Measurements from ENCODE around the gene SLC12A9.
"Not testable (repeated sequence)": the region's sequence is repeated elsewhere in the genome, so short reads cannot be mapped to it uniquely, and the experiment has no call there.

Gene SLC12A9

DNA sequence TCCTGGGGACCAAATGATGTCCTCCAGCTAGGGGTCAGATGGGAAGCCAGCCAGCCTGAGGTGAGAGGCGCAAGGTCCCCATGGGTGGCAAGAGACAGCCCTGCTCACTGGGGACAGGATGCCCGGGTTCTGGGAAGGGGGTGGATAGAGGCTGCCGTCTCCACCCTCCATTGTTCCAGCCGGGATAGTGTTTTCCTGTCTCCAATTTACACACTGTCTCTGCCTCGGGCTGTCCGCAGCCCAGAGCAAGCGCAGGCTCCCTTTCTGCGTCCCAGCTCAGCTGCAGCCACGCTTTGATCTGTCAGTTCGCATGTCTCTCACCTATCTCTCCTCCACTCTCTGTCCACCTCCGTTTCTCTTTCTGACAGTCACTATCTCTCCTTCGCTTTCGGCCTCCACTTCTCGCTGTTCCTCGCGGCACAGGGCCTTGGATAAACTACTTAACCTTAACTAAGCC is 27.3 kb upstream of the SLC12A9 start:
- DNase-seq (ENCODE audit: low read depth in 1 of 2, low spot score in 1 of 2), result no peak

DNA sequence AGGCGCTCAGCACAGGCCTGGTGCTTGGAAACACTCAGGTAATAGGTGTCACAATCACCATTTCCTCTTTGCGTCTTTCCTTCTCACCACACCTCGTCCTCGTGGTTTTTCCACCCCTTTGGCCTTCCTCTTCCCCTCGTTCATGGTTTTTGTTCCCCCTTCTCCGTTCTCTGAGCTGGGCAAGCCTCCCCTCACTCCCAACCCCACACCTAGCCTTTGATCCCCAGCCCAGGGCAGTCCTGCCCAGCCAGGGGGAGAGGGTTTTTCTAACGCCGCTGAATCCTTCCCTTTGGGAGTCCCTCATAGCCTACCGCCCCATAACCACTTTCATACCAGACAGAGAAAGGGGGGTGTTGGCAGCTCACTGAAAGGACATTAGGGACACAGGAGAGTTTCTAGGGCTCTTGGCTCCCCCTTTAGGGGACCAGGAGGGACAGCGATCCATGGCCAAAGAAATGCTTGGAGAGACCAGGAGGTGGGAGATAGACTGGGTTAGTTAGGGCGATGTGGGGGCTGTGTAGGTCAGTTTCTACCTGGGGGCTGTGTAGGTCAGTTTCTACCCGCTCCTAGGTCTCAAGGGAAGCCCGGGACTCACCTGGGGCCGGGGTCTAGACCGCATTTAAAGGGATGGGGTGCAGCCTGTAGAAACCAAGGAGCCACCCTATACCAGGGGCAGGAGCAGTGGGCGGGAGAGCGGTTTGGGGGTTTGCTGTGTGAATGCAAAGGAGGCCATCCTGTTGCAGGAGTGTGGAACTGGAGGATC is 26.6 kb upstream of the SLC12A9 start:
- DNase-seq (ENCODE audit: low read depth in 1 of 2, low spot score in 1 of 2), result no peak

DNA sequence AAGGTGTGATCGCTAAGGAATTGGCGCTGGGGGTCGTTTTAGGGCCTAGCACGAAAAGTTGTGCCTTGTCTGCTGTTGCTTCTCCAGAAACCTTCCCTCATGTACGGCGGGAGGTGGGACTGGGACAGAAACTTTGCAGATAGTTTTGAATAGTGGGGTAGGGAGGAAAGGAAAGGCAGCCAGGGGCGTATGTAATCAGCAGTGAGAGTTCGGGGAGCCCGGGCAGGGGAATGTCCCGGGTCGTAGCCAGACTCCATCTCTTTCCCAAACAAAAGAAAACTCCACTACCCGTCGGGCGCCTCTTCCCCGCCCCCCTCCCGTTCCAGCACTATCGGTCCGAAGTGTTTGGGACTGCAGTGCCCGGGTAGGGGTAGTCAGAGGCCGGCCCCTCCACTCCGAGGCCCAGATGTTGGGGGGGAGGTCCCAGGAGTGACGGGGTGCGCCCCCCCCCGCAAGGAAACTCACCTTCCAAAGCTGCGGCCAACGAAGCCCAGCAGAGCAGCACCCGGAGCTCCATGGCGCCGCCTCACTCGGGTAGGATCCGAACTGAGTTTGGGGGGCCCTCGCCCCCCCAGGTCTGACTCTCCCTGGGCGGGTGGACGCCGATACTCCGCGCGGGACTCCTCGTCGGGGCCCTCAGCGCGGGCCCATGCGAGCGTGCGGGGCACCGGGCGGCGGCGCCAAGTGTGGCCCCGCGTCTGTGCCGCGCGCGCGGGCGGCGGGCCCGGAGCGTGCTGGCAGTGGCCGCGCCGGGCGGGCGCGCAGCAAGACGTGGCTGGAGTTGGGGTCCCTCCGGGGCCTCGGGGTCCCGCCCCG is 25.8 kb upstream of the SLC12A9 start:
- DNase-seq (ENCODE audit: low read depth in 1 of 2, low spot score in 1 of 2), result no peak

DNA sequence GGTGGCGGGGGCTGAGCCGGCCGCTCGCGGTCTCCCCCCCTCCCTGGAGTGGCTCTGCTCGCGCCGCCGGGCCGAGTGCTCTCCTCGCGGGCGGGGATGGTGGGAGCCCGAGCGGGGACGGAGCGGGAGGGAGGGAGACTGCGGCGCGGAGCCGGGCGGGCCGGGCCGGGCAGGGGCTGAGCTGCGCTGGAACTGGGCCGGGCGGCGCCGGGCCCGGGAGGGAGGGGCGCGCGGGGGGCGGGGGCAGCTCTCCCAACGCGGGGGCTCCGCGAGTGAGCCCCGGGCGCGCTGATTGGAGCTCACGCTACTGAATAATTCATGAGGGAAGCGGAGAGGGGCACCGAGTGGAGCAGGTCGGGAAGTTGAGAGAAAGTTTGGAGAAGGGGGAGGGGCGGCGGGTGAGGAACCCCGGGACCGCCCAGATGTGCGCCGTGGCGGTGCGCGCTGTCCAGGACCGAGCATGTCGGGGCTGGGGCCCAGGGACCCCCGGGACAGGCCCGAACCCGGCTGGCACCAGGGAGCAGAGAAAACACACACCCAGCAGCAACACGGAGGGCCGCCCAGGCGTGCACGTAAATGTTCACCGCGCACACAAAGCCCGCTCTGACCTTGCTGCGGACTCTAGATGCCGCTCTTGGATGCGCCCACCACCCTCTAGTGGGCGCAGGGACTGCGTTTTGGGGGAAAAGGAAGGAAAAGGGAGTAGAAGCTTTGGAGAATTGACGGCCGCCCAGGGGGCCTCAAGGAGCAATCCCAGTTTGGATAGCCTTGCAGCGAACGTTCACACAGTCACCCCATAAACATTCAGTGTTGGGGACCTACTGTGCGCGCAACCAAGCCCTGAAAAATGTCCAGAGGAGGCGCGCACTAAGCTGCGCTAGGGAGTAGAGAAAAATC is 24.9 kb upstream of the SLC12A9 start, which contains the start of gene EPHB4:
TSS of gene EPHB4 (minus strand) at position 194 of the 897 bp plus-strand sequence. CDS start 493 bp downstream, outside the sequence.
- DNase-seq (ENCODE audit: low read depth in 1 of 2, low spot score in 1 of 2), result no peak

DNA sequence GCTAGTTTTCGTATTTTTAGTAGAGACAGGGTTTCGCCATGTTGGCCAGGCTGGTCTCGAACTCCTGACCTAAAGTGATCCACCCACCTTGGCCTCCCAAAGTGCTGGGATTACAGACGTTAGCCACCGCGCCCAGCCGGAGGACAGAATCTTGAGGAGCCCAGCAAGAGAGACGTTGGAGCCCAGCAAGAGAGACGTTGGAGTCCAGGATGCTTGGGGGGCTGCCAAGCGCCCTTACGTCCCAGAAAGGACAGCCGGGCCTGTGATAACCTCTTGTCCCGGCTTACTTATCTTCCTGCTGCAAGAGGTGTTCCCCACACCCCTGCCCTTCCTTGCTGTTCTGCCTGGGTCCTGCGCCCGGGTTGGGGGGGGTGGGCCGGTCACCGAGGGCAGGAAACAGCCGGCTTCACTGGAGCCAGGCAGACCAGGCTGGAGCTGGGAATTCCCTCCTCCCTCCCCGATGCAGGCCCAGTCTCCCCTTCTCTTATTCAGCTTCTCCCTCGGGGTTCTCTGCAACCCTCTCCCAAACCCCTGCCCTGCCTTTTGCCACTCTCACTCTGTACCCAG is 23.3 kb upstream of the SLC12A9 start:
- DNase-seq (ENCODE audit: low read depth in 1 of 2, low spot score in 1 of 2), result no peak

DNA sequence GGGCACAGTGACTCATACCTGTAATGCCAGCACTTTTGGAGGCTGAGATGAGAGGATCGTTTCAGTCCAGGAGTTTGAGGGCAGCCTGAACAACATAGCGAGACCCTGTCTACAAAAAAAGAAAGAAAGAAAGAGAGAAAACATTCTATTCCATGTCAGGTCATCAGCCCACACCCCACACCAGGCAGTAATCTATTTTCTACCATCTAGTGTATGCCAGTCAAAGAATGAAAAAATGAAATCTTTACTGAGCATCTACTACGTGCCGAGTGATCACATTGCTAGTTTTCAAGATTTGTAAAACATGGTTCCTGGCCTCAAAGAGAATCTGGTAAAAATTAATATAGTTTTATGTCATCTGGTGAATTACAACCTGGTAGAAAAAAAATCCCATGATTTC is 22.1 kb upstream of the SLC12A9 start:
- DNase-seq (ENCODE audit: low read depth in 1 of 2, low spot score in 1 of 2), result no peak

DNA sequence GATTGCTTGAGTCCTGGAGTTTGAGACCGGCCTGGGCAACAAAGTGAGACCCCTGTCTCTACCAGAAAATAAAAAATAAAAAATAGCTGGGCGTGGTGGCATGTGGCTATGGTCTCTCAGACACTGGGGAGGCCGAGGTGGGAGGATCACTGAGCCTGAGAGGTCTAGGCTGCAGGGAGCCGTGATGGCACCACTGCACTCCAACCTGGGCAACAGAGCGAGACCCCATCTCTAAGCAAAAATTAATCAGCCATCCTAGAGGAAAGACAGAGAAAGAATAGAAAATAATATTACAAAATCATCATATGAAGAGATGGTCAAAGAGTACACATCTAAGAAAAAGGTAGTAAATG is 20.3 kb upstream of the SLC12A9 start:
- no peak for DNase-seq (ENCODE audit: low read depth in 1 of 2, low spot score in 1 of 2)

DNA sequence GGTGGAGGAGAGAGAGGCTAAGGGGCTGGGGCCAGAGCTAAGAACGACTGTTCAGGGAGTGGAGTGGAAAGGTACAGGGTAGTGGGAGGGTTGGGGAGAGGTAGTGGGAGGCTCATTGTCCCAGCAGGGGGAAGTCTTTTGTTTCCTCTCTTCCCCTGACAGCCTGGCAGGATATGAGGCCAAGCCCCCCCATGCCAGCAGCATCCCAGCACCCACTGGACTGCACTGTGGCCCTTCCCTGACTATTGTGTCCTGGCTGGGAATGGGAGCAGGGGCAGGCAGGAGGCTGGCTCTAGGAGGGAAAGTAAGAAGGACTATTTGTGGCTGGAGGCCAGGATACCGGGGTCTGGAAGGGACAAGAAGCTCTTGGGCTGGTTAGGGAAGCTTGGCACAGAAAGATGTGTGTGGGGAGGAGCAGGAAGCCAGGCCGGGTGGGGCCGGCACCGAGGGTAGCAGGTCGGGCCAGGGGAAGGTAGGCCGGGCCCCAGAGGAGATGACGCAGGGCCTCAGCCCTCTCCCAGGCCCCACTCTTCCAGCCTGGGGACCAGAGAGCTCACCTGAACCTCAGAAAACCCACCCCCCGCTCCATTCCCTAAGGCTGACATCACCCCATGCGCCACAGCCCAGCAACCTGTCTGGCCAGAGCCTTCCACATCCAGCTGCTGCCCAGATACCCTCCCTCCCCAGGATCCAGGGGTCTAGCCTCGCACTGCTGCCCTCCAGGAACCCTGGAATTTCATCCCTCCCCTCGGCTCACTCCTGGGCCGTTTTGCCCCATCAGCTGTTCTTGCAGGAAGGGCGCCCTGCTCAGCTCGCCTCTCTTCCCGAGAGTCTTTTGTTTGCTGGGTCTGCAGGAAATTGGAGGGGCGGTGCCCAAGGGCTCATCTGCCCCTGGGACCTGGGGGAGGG is 16.4 kb upstream of the SLC12A9 start:
- no peak for DNase-seq (ENCODE audit: low read depth in 1 of 2, low spot score in 1 of 2)

DNA sequence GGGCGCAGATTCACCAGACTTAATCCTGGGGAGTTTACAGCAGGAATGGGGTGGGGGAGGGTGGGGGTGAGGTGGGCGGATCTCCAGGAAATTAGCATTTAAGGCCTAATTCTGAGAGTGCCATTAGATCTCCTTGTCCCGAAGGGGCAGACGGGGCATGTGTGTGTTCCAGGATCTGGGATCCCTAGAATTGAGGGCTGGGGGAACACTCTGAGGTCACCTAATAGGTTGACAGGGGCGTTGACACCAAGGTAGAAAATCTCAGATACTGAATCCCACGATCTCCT is 15.8 kb upstream of the SLC12A9 start:
- DNase-seq (ENCODE audit: low read depth in 1 of 2, low spot score in 1 of 2), result no peak

DNA sequence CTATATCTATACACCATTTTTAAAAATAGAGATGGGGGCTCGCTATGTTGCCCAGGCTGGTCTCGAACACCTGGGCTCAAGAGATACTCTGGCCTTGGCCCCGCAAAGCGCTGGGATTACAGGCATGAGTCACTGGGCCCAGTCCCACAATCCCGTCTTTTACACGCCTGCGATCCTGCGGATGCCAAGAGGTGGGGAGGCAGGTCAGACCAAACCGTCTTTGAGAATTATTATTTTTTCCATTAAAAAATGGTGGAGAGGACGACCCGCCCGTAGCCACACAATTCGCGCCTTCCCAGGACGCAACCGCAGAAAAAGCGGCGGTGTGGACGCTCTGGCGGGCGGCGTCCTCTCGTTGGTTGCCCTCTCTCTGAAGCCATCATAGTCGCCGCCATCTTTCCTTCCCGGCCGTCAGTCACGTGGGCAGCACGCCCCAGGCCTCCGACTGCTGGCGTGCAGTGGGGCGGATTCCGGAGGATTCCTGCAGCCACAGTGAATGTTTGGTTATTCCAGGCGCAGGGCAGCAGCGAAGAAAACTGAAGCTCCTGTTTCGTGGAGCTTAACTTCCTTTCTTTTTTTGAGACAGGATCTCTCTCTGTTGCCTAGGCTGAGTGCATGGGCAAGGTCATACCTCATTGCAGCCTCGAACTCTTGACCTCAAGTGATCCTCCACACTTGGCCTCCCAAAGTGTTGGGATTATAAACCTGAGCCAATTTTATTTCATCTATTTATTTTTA is 15.2 kb upstream of the SLC12A9 start:
- peak; percentile 53 to 60 for DNase-seq (ENCODE audit: low read depth in 1 of 2, low spot score in 1 of 2)

DNA sequence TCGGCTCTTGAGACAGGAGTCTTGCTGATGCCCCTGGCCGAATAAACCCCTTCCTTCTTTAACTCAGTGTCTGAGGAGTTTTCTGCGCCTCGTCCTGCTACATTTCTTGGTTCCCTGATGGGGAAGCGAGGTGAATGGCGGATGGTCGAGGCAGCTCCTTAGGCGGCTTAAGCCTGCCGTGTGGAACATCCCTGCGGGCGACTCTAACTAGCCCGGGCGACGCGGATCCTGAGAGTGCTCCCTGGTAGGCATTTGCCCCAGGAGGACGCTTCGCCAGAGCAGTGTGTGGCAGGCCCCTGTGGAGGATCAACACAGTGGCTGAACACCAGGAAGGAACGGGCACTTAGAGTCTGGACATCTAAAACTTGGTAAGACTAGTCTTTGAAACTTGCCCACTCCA is 13.2 kb upstream of the SLC12A9 start:
- DNase-seq (ENCODE audit: low read depth in 1 of 2, low spot score in 1 of 2), result no peak

DNA sequence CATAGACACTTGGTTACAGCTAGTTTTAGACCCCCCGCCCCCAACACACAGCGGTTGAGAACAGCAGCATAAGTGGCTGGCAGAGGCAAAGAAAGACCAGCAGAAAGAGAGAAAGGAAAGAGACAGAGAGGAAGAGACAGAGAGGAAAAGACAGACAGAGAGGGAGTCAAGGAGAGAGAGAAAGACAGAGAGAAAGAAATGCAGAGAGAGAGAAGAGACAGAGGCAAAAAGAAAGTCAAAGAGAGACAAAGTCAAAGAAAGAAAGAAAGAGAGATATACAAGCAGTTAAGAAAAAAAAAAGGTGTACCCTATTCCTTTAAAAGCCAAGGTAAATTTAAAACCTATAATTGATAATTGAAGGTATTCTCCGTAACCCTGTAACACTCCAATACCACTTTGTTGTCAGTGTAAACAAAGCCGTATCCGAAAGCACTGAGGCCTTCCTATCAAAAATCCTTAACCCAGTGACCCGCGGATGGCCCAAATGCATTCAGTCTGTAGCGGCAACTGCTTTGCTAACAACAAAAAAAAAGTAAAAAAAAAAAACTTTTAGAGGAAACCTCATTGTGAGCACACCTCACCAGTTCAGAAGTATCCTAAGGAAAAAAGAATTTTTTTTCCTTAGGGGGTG is 11.9 kb upstream of the SLC12A9 start:
- no peak for DNase-seq (ENCODE audit: low read depth in 1 of 2, low spot score in 1 of 2)

DNA sequence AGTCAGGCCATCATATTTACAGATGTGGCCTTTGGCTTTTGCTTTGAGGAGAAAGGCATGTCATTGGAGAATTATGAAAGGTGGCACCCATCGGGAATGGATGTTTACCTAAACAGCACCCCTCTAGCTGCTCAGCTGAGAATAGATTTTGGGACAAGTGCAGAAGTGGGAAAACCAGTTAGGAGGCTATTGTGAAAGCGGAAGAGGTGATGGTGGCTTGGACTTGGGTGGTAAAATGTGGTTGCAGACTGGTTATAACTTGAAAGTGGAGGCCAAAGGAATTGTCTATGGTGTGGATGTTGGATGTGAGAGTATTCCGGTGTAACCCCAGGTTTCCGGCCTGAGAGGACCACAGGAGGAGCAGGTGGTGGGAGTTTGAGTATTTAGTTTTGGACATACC is 5.2 kb upstream of the SLC12A9 start:
- no peak for DNase-seq (ENCODE audit: low read depth in 1 of 2, low spot score in 1 of 2)

DNA sequence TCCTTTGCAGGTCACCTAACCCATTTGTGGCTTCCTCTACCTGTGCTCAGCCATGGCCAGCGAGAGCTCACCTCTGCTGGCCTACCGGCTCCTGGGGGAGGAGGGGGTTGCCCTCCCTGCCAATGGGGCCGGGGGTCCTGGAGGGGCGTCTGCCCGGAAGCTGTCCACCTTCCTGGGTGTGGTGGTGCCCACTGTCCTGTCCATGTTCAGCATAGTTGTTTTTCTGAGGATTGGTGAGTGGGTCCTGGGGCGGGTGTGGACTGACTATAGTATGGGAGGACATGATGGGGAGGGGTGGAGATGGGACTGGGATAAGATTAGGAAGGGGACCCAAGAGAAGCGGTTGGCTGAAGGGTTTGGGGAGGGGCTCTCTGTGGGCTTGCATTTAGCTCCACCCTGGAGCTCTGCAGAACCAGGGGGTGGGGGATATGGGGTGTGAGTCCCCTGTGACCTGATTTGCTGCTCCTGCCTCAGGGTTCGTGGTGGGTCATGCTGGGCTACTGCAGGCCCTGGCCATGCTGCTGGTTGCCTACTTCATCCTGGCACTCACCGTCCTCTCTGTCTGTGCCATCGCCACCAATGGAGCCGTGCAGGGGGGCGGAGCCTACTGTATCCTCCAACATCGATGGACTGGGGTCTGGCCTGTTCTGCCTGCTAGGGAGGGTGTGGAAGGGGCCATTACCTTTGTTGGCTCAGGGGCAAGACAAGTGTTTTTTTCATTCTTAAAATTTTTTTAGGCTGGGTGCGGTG is 1.8 kb downstream of the SLC12A9 start:
- DNase-seq (ENCODE audit: low read depth in 1 of 2, low spot score in 1 of 2), result no peak

DNA sequence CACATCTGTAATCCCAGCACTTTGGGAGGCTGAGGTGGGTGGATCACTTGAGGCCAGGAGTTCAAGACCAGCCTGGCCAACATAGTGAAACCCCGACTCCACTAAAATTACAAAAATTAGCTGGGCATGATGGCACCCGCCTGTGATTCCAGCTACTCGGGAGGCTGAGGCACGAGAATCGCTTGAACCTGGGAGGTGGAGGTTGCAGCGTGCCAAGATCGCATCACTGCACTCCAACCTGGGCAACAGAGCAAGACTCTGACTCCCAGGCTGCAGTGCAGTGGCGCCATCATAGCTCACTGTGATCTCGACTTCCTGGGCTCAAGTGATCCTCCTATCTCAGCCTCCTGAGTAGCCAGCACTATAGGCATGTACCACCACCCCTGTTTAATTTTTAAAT is 2.4 kb downstream of the SLC12A9 start:
- not testable (repeated sequence) for DNase-seq (ENCODE audit: low read depth in 1 of 2, low spot score in 1 of 2)

DNA sequence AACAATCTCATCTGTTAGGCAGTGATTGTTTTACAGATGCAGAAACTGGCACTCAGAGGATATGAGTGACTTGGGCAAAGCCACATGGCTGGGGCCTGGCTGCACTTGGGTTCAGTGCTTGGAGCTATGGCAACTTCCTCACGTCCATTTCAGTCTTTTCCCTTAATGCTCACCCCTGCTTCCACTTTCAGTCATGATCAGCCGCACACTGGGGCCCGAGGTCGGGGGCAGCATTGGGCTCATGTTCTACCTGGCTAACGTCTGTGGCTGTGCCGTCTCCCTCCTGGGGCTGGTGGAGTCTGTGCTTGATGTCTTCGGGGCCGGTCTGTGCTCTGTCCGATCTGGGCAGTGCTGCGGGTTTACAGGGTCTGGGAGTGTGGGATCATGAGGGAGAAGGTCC is 3.0 kb downstream of the SLC12A9 start:
- DNase-seq (ENCODE audit: low read depth in 1 of 2, low spot score in 1 of 2), result no peak

DNA sequence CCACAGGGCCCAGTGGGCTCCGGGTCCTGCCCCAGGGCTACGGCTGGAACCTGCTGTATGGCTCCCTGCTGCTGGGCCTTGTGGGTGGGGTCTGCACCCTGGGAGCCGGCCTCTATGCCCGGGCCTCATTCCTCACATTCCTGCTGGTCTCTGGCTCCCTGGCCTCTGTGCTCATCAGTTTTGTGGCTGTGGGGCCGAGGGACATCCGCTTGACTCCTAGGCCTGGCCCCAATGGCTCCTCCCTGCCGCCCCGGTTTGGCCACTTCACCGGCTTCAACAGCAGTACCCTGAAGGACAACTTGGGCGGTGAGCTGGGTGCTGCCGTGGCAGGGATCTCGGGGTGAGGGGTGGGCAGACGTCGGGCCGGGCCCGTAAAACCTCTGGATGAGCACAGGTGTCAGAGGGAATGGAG is 4.4 kb downstream of the SLC12A9 start:
- DNase-seq (ENCODE audit: low read depth in 1 of 2, low spot score in 1 of 2), result no peak

DNA sequence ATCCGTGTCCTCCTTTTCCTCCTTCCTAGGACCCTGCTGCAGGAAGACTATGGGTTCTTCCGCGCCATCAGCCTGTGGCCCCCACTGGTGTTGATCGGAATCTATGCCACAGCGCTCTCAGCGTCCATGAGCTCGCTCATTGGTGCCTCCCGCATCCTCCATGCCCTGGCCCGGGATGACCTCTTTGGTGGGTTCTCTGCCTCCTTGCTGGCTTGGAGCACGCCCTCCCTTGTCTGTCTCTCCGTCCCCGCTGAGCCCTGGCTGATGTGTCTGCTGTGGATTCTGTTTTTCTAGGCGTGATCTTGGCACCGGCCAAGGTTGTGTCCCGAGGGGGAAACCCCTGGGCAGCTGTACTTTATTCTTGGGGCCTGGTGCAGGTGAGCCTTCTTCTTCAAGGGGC is 7.3 kb downstream of the SLC12A9 start:
- DNase-seq (ENCODE audit: low read depth in 1 of 2, low spot score in 1 of 2), result no peak
